GM19023 (cell line): ENCODE results near the gene GBP4.

ENCODE experiments used
- ATAC-seq: cut with Tn5 transposase; IDR thresholded peaks from one replicate; pipeline ENCODE4 v1.9.1; 2021; ENCODE audit warnings: mild to moderate bottlenecking, moderate library complexity; ENCODE audit not compliant: unreplicated experiment

Gene GBP4

DNA sequence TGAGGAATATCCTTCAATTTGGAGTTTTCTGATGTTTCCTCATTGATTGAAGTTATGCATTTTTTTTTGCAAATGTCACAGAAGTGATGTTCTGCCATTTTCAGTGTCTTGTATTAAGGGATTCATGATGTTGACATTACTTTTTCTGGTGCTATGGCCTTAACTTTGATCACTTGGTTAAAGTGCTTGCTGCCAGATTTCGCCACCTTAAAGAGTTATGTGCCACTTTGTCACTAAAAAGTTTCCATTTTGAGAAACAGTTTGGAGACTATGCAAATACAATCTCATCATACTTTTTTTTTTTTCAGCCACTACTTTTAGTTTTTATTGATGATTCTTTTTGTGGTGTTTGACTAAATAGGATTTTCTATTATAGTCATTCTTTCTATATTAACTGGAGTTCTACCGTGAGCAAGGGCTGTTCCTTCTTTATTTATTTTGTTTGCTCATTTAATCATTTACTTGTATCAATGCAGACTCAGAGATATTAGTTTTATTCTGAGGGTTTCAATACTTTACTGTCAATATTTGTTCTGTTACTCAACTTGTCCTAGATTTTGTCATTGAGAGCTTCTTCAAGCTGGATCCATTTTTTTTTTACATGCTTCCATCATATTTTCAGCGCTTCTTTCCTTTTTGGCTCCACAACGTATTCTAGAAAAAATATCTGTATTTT lies 26.1 kb downstream of the GBP4 start:
- no peak for ATAC-seq

- no peak for ATAC-seq
Observed at GRCh38 chr1:89171067-89171438, 27.7 kb downstream of the GBP4 start.

DNA sequence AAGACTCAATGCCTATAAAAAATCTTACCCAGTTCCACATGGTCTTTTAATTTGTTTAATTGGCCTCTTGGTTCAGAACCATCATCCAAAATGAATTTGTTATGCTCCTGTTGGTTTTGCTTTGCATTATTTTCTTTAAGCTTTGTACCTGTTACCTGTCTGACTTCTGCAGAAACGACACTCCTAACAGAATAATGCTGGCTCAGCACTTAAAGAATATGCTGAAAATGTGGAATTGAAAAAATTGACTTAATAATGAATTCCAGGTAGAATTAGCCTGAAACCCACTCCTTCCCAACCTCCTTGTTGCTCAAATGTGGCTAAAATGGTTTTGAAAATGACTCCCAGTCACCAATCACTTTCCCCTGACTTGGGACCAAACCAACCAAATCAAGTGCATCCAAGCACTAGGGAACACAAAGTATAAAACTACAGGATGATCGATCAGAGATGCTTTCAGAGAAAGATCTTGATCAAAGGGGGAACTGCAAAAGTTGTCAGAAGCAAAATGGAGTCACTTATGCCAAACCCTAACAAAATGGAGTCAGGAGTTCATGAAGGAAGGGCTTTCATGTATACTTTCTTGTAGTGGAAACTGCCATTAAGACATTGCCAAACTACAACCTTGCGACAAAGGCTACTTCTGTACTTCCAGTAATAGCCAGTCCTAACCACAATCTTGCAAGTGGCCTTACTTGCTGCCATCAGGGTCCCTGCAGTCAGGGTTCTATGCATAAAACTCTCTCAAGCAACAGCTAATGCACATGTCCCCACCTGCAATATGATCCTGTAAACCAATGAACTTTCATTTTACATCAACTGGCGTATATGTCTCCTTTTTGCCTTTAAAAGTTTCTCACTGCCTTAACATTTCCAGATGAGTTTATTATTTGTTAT lies 28.3 kb downstream of the GBP4 start:
- ATAC-seq: no peak

DNA sequence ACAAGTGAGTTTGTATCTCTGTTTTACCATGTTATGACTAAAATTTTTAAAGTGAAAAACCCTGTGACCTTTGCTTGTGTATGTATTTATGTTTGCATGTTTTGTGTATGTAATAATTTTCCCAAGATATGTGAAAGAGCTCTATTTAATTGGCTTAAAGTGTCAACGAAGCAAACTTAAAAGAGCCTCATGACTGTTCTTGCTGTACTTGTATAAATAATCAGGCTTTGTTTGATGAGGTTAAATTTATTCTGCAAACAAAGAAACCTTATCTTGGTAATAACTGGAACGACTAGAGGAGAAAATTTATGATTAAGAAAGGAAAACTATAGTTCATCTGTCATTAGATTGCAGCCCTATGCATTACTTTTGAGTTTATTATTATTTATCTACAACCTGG lies 29.6 kb downstream of the GBP4 start:
- no peak for ATAC-seq

GRCh38 chr1:89167590-89168230 lies 31.0 kb downstream of the GBP4 start:
- no peak for ATAC-seq

DNA sequence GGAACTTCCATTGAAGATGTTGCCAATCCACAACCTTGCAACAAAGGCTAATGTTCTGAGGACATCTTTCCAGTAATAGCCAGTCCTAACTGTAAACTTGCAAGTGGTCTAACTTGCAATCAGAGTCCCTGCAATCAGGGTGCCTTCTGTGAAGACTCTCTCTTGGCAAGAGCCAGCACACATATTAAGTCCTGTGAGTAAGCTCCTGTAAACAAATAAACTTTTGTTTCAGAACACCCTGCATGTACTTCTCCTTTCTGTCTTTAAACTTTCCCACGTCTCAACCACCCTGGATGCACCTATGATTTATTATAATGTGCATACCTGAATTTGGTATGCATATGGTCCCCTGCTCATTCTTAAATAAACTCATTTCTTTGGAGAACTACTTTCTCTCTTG lies 32.0 kb downstream of the GBP4 start:
- ATAC-seq: no peak

- ATAC-seq: no peak
Observed at GRCh38 chr1:89165811-89166210, 32.9 kb downstream of the GBP4 start.

- no peak for ATAC-seq
Observed at GRCh38 chr1:89151047-89151446, 47.7 kb downstream of the GBP4 start.

GRCh38 chr1:89149976-89150375 lies 48.8 kb downstream of the GBP4 start:
- ATAC-seq: no peak

GRCh38 chr1:89149229-89149628 lies 49.5 kb downstream of the GBP4 start:
- no peak for ATAC-seq

DNA sequence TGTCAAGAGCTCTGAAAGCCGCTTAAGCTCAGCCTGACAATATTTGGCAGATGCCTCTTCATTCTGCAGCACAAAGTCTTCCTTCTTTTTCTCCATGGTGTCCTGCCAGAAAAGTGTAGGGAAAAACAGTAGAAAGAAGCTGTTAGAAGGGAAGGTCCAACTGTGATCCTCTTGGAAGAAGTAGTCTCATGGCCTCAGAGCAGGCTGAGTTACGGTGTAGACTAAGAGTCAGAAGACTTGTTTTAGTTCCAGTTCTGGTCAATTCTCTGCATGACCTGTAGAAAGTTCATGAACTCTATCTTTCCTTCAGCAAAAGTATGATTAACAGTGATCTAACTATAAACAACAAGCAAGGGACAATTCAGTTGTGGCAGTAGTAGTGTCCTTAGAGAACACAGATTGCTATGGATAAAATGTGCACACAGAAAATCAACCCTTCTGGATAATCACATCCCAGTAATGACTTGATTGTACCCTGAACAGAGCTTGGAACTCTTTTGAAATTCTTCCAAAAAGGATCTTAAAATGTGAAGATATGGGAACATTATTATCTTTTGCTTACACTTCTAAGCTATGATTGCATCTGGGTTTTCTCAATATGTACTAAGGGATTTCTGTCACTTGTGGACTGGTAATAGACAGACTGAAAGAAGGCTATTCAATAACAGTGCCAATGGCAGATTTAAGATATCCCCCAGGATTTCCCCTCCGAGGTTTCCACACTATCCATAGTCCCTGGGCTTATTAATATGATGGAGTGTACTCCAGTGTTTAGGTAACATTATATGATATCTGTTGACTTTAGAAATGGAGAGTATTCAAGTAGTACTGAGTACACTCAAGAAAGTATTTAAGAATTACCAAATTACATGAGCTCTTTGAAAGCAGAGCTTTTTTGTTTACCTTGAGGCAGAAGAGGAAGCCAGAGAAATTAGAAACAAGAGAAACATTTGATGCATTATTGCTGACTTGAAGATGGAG lies 50.8 kb downstream of the GBP4 start:
- ATAC-seq: no peak

DNA sequence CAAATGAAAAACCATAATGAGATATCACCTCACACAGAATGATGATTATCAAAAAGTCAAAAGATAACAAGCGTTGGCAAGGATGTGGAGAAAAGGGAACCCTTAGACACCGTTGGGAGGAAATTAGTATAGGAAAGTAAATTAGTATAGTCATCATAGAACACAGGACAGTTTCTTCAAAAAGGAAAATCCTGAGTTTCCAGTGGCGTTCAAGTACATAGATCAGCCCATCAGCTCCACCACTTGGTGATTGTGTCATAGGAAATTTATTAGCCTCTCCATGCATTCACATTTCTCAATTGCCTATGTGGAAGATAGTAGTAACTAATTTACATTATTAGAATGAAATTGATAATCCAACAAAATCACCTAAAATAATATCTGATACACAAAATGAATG lies 52.0 kb downstream of the GBP4 start:
- no peak for ATAC-seq

GRCh38 chr1:89143484-89143883 lies 55.3 kb downstream of the GBP4 start:
- ATAC-seq: no peak

- ATAC-seq: no peak
Observed at GRCh38 chr1:89142160-89142559, 56.6 kb downstream of the GBP4 start.

GRCh38 chr1:89133747-89134146 lies 65.0 kb downstream of the GBP4 start:
- ATAC-seq: no peak
